Inflammatory macrophage treated with lipopolysaccharide for 4 hours (primary cell): ENCODE measurements around the gene MTAP.

ENCODE experiments used
- DNase-seq: peaks from one replicate; pipeline ENCODE4 v3.0.0-alpha.2; 2020

MTAP gene

DNA sequence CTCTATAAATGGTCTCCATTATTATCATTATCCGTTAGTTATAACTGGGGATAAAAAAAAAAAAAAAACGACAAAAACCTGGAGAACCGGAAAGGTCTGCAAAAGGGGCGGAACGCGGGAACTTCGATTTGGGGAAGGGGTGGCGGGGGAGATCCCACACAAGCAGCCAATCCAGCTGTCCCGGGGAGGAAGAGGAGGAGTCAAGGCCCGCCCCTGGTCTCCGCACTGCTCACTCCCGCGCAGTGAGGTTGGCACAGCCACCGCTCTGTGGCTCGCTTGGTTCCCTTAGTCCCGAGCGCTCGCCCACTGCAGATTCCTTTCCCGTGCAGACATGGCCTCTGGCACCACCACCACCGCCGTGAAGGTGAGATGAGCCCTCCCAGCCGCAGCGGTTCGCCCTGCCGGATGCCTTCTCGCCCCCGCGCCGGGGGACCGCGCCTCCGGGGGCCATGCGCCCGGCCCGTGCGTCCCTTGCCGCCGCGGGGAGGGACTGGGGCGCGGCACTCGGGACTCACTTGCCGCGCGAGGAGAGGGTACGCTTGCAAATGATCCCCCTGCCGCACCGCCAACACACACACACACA, at the start of gene MTAP:
MTAP (plus strand) TSS at position 219 of the 583 bp plus-strand sequence; CDS start at position 332, 113 bp downstream.
- DNase-seq = peak; percentile 68

GRCh38 chr9:21753523-21753922, 48.9 kb upstream of the MTAP start:
- no peak for DNase-seq

DNA sequence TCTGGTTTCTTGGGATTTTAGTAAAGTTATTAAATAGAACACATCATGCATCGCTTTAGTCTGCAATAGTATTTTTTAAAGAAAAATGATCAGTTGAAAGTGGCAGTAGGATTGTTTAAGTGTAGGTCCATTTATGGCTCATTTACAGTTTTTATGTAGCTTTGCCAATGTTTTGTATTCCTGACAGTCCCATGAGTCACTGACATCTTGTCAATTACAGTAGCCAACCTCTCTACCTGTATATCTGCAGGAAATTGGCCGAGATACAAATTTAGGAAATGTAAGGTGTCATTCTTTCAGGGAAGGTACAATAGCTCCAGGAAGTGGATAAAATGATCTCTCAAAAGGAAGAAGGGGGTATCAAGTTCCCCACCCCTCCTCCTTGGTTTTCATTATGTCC, 47.7 kb upstream of the MTAP start:
- DNase-seq = no peak

- DNase-seq = no peak
Observed at GRCh38 chr9:21758540-21758939, 43.9 kb upstream of the MTAP start.

DNA sequence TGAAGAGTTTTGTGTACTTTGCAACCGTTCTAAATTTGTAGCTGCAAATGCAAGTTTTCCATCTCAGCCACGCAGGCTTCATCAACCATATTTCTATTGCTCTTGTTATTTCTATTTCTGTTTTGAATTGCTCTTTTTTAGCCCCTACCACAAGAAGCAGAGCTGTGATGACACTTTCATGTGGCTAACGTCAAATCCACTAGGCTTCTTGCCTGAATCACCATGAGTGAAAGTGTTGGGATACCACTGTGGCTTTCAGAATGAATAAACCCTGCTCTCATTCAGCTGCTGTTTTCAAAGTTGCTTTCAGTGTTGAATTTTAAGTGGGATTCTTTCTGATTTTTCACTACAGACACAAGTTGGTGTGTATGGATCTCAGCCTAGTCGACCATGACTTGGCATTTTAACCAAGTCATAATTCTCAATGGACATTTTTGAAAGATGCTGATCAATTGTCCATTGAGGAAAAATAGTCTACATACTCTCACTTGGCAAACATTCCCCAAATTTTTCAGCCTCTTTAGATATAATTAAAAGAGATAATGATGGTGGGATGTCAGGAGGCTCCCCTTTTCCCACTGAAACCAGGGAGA, 41.0 kb upstream of the MTAP start:
- DNase-seq = no peak

DNA sequence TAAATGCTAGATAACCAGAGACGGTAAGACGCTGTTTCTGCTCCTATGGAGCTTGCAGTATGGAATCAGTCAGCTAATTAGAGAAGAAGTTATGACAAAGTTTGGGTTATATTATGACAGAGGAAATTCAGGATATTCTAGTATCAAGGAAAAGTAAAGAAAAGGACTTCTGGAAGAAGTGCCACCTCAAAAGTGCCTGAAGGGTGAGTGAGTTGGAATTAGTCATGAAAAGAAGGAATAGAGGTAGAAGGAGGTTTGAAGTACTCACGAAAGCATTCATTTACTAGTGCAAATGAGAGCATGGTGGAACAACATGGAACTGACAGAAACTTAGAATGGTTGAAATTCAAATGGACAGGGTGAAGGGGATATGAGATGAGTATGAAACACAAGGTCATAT, 40.4 kb upstream of the MTAP start:
- no peak for DNase-seq

GRCh38 chr9:21764846-21765245, 37.6 kb upstream of the MTAP start:
- no peak for DNase-seq

GRCh38 chr9:21766096-21766495, 36.3 kb upstream of the MTAP start:
- no peak for DNase-seq

- DNase-seq = peak; percentile 7
Observed at GRCh38 chr9:21770871-21771560, 31.4 kb upstream of the MTAP start.

DNA sequence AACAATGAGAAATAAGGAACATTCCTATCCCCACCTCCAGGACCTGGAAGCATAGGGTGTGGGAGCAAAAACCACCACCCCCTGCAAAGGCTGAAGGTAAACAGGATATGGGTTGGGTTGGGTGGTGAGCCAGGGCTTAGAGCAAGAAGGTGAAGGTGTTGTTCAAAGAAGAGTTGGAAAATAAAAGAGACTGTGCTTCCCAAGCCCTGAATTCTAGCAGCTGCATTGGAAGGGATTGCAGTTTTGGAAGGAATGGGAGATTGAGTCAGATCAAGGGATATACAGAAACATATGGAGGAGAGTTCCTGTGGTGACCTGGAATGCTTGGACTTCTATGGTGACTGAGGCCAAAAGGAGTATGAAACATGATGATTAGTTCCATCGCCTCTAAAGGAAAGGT, 24.7 kb upstream of the MTAP start:
- DNase-seq = no peak

GRCh38 chr9:21778304-21778703, 24.1 kb upstream of the MTAP start:
- peak; percentile 68 for DNase-seq

DNA sequence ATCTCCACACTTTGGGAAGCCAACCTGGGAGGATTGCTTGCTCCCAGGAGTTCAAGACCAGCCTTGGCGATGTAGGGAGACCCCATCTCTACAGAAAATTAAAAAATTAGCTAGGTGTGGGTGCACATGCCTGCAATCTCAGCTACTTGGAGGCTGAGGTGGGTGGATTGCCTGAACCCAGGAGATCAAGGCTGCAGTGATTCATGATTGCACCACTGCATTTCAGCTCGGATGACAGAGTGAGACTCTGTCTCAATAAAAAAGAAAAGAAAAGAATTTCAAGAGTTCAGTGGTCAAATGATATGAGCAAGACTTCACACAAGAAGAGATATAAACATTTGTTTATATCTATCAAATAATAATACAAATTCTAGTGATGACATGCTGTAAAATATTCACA, 23.0 kb upstream of the MTAP start:
- DNase-seq = peak; percentile 11

- no peak for DNase-seq
Observed at GRCh38 chr9:21781656-21782055, 20.8 kb upstream of the MTAP start.

- DNase-seq = no peak
Observed at GRCh38 chr9:21782205-21782604, 20.2 kb upstream of the MTAP start.

GRCh38 chr9:21788752-21789151, 13.7 kb upstream of the MTAP start:
- DNase-seq = no peak

GRCh38 chr9:21789541-21790037, 12.8 kb upstream of the MTAP start:
- DNase-seq = peak; percentile 87

DNA sequence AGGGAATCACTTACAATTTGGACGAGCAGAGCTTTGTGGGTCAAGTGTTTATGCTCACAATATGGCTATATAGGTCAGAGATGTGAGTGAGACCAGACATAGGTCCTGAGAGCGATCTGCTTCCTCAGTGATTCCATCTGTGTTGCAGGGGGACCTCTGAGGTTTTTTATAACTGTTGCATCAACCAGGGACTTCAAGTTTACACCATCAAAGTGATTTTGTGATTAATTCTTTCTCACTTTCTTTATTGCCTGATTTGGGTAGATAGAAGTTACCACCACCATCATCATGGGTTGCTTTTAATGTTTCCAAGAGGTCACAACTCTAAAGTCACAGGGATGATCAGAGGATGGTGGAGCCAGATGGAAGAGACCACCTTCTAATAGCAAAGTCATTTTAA, 7.0 kb upstream of the MTAP start:
- DNase-seq = no peak

DNA sequence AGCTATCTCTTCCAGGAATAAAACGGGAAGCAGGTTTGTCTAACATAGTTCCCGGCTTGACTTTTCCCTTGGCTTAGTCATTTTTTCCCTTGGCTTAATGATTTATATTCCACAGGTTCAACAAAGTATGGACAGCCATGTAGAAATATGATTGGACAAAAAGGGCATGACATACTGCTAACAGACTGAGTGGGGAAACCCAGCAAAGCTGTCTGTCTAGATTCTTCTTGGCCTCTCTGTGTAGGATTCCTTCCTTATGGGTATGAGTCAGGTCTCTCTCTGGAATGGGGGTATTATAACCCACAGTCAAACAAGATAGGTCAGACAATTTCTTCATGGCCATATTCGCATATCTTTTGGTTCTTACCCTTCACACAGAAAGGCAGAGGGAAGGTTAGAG, 5.7 kb upstream of the MTAP start:
- DNase-seq = no peak

- no peak for DNase-seq
Observed at GRCh38 chr9:21800931-21801682, 1.3 kb upstream of the MTAP start.

DNA sequence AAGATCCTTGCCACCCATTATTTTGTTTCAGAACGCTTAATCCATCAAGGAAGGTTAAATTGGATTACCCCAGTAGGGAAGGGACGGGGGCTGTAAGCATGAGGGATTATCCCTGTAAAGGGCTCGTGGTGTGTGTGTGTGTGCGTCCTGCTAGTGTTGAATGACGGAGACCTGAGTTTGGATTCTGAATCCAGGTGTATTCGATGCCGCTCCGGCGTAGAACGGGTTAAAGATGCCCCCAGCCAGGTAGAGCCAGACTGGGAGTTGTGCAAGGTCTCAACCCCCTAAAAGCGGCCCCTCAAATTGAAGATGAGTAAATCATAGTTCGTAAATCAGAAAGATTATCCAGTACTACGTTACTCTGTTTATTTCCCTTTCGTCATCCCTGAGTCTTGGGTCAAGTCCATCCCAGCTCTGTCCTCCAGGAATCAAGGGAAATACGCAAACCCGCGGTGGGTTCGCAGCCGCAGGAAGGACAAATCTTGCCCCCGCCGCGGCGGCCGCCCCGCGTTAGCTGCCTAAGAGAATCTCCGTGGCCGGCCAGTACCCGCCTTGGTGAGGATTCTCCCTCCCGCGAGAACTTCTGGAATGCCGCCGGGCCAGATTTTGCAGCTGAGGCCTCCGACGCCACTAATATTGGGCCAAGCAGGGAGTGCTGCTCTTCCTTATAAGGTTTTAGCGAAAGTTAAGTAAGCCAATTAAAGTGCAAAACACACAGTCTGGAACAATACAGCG, 586 bp upstream of the MTAP start:
- DNase-seq = peak; percentile 17

DNA sequence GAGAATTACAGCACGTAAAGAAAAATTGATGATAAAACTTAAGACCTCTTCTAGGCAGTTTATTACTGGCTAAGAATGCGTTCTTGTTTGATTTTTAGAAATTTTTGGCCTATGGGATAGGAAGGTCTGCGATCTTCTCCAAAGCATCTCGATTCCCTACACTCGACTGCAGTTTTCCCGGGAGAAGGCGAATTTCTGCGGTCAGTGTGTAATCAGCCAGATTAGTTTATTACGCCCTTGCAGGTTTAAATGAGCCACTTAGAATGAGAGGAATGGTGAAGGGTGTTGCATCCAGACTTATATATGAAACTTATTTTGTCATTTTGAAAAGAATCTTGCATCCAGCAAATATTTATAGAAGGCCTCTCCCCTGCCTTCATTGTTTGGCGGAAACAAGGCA, 1.2 kb downstream of the MTAP start:
- no peak for DNase-seq

DNA sequence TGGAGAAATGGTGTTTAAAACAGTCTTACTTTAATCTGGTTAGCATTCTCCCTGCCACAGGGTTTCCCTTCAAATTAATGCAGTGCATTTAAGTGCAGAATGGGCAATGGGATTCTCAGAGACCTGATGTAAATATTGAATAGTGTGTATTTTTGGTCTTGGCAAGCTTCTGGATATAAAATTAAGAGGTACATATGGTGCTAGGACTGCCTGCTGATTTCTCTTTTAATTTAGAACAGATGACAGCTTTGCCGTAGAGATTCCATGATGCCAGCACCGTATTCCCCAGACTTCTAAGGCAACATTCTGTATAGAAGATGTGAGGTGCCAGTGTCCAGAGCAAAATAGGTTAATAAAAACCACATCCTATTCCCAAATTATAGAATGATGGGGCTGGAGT, 1.9 kb downstream of the MTAP start:
- no peak for DNase-seq

DNA sequence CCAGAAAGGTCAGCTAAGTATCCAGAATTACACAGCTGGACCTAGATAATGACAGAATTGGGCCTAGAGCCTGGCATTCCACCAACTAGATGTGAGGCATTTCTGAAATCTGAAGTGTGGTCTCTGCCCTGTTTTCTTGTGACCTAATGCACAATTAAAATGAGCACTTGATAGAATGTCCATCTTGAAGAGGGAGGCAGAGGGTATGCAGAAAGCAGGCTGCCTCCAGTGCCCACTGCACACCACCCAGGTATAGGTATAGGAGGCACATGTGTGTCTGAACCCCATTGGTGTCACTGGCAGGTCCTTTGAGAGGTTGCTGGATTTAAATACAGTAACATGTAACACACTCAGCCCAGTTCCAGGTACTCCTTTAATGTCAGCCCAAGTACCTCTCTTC, 2.4 kb downstream of the MTAP start:
- DNase-seq = no peak
